Astrocyte (in vitro differentiated cells and primary cell): Measurements from ENCODE around the gene CDK9.

Source experiments
- EZH2 ChIP-seq: IDR thresholded peaks from 2 replicates; pipeline ENCODE4 v1.6.1; 2012; ENCODE audit warnings: mild to moderate bottlenecking, low read length, inconsistent platforms; ENCODE audit not compliant: insufficient read depth
- TF ChIP-seq, protein P1 (sequence below): IDR thresholded peaks from 2 replicates; pipeline ENCODE4 v1.5.1; 2011; ENCODE audit warnings: low read depth, mild to moderate bottlenecking, inconsistent platforms, low read length, moderate library complexity; ENCODE audit not compliant: insufficient read depth

DNA sequence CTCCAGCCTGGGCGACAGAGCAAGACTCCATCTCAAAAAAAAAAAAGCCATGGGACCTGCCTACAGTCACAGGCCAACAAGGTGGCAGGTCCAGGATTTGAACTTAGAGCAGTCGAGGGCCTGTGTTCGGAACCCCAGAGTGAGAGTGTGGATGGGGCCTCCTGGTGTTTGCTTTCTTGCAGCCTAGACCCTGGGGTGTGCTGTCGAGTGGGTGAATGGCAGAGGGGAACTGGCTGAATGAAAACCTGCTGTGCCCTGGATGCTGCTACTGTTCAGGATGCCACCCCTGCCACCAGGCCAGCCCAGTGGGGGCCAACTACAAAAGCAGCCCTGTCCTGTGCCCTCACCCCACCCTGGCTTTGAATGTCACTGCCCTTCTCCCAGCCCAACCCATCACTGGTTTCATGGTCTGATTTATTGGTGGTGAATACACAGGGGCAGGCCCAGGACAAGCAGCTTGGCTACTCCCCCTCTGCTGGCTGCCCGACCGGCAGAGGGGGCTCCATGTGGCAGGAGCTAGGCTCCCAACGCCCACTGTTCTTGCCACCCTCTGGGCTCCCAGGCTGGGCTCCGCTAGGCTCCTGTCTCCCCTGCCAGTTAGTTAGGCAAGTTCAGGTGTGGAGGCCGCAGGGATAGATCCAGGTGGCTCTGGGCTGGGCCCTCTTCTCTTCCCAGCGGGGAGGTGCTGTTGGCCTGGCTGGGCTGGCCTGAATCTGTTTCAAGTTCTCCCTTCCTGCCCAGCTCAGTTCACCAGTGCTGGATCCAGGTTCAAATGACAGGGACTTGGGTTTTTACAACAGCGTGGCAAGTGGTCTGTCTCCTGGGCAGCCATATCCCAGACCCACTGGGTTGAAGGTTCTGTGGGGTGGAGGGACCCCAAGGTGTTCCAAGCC is 29.0 kb downstream of the CDK9 start:
- TF ChIP-seq, protein P1, sequence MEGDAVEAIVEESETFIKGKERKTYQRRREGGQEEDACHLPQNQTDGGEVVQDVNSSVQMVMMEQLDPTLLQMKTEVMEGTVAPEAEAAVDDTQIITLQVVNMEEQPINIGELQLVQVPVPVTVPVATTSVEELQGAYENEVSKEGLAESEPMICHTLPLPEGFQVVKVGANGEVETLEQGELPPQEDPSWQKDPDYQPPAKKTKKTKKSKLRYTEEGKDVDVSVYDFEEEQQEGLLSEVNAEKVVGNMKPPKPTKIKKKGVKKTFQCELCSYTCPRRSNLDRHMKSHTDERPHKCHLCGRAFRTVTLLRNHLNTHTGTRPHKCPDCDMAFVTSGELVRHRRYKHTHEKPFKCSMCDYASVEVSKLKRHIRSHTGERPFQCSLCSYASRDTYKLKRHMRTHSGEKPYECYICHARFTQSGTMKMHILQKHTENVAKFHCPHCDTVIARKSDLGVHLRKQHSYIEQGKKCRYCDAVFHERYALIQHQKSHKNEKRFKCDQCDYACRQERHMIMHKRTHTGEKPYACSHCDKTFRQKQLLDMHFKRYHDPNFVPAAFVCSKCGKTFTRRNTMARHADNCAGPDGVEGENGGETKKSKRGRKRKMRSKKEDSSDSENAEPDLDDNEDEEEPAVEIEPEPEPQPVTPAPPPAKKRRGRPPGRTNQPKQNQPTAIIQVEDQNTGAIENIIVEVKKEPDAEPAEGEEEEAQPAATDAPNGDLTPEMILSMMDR = no peak
- no peak for TF ChIP-seq EZH2
